ENCODE measurements around the gene HCN2. TPM values are rescaled to one million over a fixed set of nuclear protein-coding genes. Genes with fewer than 3 reads are reported as not detected.

The HCN2 gene
- under 1 TPM; 0.27 to 0.58 (median 0.31) TPM for polyA plus RNA-seq (ENCODE audit: insufficient read length in 4 of 4)

DNA sequence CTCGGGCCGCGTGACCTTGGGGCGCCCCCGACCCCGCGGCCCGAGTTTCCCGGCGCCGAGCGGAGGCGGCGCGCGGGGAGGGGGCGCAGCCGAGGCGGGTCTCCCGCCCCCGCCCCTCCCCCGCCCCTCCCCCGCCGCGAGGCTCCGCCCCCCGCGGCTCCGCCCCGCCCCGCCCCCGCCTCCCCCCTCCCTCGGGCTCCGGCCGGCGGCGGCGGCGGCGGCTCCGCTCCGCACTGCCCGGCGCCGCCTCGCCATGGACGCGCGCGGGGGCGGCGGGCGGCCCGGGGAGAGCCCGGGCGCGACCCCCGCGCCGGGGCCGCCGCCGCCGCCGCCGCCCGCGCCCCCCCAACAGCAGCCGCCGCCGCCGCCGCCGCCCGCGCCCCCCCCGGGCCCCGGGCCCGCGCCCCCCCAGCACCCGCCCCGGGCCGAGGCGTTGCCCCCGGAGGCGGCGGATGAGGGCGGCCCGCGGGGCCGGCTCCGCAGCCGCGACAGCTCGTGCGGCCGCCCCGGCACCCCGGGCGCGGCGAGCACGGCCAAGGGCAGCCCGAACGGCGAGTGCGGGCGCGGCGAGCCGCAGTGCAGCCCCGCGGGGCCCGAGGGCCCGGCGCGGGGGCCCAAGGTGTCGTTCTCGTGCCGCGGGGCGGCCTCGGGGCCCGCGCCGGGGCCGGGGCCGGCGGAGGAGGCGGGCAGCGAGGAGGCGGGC lies at the start of gene HCN2:
Gene HCN2, plus strand, starts transcription at position 189 of the 703 bp plus-strand sequence. Its CDS starts 65 bp downstream, at position 254.
- DNase-seq (ENCODE audit: low read depth in 4 of 4, low spot score in 2 of 4) = no peak

DNA sequence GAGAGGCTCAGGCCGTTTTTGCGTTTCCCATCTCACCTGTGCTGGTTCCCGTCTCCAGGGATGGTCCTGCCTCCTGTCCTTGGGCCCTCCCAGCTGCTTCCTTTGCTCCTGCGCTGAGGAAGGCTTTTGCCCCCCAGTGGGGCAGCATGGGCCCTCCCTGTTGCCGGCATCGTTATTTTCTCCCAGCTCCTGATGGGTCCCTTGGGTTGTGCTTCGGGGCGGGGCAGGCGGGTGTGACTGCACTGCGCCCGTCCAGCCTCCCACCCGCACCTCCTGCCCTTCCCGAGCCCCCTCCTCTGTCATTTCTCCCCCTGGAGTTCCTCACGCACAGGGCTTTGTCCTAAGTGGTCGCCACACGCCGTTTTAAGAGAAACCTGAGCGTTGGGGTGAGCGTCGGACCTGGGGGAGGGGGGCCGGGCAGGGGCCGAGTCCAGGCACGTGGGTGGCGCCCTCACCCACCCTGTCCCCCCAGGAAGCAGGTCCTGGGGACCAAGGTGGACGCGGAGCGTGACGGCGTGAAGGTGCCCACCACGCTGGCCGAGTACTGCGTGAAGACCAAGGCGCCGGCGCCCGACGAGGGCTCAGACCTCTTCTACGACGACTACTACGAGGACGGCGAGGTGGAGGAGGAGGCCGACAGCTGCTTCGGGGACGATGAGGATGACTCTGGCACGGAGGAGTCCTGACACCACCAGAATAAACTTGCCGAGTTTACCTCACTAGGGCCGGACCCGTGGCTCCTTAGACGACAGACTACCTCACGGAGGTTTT lies 48.6 kb upstream of the HCN2 start:
- DNase-seq (ENCODE audit: low read depth in 4 of 4, low spot score in 2 of 4) = no peak

DNA sequence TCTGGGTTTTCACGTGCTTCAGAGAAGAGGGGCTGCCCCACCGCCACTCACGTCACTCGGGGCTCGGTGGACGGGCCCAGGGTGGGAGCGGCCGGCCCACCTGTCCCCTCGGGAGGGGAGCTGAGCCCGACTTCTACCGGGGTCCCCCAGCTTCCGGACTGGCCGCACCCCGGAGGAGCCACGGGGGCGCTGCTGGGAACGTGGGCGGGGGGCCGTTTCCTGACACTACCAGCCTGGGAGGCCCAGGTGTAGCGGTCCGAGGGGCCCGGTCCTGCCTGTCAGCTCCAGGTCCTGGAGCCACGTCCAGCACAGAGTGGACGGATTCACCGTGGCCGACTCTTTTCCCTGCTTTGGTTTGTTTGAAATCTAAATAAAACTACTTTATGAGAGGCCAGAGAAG lies 48.0 kb upstream of the HCN2 start:
- no peak for DNase-seq (ENCODE audit: low read depth in 4 of 4, low spot score in 2 of 4)

DNA sequence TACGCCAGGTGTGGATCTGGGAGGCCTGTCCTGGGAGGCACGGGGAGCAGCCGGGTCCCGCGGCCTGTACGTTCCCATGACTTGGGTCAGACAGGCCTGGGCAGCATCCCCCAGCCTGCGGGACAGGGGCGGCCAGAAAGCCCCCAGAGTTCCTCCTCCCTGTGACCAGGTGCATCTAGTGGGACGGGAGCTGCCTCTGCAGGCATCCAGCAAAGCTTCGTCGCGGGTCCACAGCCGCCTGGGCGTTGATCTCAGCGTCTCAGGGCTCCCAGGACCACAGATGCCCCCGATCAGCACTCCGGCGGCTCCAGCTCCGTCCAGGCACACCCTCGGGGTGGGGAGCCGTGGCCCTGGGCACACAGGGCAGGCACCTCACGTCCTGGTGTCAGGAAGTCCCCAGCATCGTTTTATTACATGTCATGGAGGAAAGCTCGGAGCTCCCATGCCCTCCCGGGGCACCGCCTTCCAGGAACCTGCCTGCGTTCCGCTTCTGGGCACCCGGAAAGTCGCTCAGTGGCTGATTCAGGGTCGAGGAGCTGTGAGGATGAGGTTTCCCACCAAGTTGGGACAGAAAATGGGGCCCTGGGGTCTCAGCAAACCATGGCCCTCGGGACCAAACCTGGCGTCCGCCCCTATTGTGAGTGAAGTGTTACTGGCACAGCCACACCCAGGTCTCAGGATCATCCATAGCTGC lies 47.4 kb upstream of the HCN2 start:
- DNase-seq (ENCODE audit: low read depth in 4 of 4, low spot score in 2 of 4) = no peak

DNA sequence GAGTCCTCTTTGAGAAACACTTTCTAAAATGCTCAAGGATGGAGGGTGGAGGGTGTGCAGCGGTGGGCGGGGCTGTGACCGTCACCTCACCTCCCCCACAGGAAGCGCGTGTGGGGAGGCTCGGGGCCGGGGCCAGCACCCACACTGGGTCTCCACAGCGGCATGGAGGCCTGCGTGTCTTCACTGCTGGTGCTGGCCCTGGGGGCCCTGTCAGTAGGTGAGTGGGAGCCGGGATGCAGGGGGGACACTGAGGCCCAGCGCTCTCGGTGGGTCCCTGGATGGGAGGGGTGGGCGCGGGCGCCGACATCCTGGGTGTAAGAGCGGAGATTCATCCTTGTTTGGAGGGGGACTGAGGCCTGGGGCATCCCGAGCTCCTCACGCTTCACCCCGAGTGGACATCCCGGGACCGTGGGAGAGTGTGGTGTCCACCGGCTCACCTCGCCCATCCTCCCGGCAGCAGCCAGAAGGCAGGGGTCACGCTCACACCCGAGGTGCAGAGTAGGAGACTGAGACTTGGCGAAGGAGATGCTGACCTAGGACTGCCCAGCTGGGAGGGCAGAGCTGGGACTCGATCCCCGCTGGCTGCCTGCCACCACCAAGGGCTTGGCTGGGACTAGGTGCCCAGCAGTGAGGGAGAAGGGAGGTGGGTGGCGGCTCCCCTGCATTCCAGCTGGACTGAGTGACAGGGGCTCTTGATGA lies 45.6 kb upstream of the HCN2 start, which contains the start of gene GZMM:
Gene GZMM, plus strand, starts transcription at position 144 of the 699 bp plus-strand sequence. Its CDS starts 19 bp downstream, at position 163.
- no peak for DNase-seq (ENCODE audit: low read depth in 4 of 4, low spot score in 2 of 4)

DNA sequence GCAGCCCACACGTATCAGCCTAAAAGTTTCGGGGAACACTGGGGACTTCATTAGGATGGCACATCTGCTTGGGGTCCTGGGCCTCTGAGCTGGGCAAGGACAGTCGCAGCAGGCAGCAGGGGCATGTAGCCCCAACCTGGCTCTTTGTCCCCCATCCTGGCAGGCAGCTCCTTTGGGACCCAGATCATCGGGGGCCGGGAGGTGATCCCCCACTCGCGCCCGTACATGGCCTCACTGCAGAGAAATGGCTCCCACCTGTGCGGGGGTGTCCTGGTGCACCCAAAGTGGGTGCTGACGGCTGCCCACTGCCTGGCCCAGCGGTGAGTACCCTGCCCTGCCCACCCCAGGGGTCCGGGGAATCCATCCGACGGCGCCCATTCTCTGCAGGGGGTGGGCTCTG lies 42.6 kb upstream of the HCN2 start:
- DNase-seq (ENCODE audit: low read depth in 4 of 4, low spot score in 2 of 4) = no peak

DNA sequence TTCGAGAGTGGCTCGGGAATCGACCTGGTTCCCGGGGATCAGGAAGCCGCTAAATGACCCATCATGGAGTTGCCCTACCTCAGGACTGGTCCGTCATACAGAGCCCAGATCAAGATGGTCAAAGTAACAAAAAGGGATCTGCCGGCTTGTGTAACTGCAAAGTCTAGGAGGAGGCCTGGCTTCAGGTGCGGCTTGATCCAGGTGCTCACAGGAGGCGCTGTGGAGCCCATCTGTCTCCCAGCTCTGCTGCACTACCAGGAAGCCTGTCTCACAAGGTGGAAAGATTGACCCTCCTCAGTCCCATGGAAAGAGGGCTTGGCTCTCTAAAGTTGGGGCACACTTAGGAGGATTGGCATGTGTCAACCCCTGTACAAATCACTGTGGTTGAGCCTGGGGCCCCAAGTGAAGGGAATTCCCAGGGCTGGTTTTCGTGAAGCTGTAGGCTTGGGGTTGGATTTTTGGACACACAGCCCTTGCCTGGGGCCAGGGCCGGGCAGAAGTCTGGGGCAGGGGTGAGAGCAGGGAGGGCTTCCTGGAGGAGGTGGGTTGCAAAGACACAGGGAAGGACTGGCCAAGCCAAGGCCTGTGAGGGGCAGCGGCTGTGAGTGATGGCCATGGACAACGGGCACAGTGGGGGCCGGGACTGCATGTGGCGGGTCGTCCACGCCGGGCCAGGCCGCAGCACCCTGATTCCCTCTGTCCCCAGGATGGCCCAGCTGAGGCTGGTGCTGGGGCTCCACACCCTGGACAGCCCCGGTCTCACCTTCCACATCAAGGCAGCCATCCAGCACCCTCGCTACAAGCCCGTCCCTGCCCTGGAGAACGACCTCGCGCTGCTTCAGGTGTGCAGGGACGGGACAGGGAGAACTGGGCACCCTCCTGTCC lies 41.6 kb upstream of the HCN2 start:
- DNase-seq (ENCODE audit: low read depth in 4 of 4, low spot score in 2 of 4) = no peak

DNA sequence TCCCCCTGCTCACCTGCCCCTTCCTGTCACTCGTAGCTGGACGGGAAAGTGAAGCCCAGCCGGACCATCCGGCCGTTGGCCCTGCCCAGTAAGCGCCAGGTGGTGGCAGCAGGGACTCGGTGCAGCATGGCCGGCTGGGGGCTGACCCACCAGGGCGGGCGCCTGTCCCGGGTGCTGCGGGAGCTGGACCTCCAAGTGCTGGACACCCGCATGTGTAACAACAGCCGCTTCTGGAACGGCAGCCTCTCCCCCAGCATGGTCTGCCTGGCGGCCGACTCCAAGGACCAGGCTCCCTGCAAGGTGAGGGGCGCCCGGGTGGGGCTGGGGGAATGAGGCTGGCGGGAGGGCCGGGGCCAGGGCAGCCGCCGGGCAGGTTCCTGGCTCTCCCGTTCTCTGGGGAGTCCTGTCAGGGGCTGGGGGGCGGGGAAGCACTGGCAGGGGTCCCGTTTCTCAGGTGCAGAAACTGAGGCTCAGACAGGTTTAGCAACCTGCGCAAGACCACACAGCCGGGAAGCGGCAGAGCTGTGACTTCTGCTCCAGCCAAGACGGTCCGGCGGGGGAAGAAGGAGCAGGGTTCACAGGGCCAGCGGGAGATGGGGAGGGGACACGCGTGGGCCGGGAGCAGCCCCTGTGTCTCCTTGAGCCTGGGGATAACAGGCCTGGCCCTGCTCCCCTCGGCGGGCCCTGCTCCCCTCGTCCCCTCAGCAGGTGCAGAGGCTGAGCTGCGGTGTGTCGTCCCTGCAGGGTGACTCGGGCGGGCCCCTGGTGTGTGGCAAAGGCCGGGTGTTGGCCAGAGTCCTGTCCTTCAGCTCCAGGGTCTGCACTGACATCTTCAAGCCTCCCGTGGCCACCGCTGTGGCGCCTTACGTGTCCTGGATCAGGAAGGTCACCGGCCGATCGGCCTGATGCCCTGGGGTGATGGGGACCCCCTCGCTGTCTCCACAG lies 40.5 kb upstream of the HCN2 start:
- no peak for DNase-seq (ENCODE audit: low read depth in 4 of 4, low spot score in 2 of 4)

DNA sequence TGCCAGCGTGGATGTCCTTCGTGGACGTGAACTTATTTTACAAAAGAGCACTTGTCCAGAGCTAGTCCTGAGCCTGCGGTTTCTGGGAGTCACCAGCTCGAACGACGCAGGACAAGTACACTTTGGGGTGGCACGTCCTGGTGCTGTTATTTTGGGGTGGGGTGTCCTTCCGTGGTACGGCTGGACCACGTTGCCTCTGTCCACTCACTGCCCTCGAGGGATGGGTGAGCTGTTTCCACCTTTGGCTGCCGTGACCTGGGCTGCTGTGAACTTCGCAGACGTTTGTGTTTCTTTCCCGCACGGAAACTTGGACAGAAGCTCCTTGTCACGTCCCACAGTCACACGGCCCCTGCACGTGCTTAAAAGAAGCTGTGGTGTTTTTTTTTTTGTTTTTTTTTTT lies 34.9 kb upstream of the HCN2 start:
- no peak for DNase-seq (ENCODE audit: low read depth in 4 of 4, low spot score in 2 of 4)

DNA sequence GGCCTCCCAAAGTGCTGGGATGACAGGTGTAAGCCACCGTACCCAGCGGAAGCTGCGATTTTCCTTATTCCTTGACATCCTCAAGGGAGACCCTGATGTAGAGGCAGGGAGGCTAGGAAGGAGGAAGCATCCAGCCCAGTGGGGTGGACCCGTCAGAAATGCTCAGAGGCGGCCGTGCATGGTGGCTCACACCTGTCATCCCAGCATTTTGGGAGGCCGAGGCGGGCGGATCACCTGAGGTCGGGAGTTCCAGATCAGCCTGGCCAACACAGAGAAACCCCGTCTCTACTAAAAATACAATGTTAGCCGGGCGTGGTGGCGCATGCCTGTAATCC lies 34.2 kb upstream of the HCN2 start:
- DNase-seq (ENCODE audit: low read depth in 4 of 4, low spot score in 2 of 4) = no peak

DNA sequence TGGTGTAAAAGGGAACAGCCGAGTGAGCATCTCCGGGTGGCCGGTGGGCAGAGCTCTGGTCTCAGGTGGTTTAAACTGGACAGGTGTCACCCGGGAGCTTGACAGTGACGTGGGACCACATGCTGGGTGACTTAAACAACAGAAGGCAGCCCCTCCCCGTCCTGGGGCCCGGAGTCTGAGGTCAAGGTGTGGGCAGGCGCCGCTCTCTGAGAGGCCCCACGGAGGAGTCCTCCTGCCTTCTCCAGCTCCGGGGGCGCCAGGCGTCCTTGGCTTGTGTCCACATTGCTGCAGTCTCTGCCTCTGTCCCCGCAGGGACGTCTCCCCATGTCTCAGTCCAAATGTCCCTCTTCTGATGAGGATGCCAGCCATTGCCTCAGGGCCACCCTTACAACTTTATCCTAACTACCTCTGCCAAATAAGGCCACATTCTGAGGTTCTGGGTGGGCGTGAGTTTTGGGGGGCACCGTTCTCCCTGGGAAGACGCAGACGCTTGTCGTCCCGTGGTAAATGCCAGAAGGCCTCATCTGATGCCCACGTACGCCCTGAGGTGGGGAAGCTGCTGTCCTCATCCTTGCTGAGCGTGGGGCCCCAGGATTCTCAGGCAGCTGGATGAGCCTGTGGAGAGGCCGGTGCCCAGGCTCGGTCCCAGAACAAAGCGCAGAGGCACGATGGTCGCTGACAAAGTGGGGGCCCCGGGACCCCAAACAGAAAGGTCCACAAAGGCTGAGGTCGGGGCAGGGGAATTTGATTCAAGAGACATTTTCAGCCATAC lies 32.9 kb upstream of the HCN2 start:
- no peak for DNase-seq (ENCODE audit: low read depth in 4 of 4, low spot score in 2 of 4)

DNA sequence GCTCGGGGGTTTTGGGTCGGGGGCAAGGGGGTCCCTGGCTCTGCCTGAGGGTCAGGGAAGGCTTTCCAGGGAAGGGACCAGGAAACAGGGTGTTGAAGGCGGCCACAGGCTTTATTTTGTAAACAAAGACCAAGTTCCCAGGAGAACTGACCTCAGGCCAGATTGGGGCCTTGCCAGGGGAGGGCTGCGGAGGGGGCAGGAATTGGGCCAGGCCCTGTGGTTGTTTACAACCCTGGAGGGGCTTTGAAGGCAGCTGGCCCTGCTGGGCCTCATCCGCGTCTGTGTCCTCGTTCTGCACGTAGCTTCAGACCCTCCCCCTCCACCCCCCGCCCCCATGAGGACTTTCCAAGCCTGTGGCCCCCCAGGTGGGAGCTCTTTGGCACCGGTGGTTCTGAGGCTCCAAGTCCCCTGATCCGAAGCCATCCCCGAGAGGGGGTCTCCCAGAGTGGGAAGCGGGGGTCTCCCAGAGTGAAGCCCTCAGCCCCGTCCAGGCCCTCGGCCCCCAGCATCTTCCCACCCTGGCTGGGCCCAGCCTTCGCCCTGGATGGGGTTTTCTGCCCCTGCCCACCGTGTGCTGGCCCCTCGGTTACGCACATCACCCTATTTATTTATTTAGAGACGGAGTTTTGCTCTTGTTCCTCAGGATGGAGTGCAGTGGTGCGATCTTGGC lies 30.8 kb upstream of the HCN2 start:
- no peak for DNase-seq (ENCODE audit: low read depth in 4 of 4, low spot score in 2 of 4)

DNA sequence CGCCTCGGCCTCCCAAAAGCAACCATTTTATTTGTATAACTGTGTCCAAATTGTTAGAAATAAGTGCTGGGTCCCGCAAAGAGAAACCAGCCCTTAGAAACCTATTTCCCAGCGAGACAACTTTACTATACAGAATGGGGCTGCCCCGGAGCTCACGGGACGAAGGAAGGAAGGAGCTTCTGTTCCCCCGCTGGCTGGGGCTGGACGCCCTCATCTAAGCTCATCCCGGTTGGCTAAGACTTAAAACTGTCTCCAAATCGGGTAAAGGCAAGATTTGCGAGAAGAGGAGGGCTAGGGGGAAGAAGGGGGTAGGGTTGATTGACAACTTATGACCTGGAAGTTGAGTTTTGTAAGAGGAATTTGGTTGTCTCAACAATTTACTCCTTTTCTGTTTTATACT lies 29.6 kb upstream of the HCN2 start:
- DNase-seq (ENCODE audit: low read depth in 4 of 4, low spot score in 2 of 4) = no peak

DNA sequence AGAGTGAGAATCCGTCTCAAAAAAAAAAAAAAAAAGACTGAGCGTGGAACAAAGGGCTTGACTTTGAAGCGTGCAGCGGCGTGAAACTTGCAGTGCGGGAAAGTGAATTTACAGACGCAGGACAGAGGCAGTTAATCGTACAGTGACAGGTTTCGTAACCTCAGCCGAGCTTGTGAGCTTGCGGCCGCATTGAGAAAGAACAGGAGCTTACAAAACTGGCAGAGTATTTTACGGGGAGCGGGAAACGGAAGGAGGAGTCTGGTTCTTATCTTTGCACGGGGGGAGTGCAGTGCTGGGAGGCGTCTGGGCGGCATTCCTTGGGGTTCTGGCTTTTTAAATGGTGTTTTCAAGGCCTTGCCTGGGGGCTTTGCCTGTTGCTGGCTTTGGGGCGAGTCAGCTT lies 23.3 kb upstream of the HCN2 start:
- no peak for DNase-seq (ENCODE audit: low read depth in 4 of 4, low spot score in 2 of 4)

DNA sequence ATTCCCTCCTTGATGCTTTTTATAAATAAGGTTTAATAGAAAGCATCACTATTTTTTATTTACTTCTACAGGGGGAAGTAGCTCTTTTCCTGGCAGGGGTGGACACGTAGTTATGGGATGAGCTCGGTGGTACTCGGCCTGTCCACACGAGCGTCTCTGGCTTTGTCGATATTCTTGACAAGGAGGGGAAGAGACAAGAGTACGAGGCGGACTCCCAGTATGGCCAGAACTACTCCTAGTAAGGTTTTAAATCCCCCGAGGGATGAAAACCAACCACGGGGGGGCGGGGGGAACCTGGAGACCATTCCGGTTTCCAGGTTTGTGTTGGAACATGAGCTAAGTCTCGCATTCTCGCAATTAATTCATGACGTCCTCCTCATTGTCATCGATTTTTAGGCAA lies 22.8 kb upstream of the HCN2 start:
- DNase-seq (ENCODE audit: low read depth in 4 of 4, low spot score in 2 of 4) = no peak

DNA sequence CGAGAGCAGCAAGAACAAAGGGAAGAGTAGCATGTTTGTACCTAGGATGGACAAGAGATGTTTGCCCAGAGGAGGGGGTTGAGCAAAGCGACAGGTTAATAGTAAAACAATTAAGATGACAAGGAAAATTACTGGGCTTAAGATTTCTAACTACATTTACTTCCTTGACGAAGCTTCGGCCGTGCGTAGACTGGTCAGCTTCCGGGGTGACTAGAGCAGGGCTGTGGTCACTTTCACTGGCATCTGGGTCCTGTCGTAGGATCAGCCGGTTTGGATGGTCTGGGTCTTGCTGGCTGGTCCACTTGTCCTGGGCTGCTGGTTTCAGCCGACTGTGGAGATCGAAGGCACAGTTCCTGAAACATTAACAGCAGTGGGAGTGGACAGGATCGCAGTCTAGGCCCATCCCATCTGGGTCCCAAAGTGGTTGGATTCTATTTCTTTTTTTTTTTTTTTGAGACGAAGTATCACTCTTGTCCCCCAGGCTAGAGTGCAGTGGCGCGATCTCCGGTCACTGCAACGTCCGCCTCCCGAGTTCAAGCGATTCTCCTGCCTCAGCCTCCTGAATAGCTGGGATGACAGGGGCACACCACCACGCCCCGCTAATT lies 22.3 kb upstream of the HCN2 start:
- DNase-seq (ENCODE audit: low read depth in 4 of 4, low spot score in 2 of 4) = no peak

DNA sequence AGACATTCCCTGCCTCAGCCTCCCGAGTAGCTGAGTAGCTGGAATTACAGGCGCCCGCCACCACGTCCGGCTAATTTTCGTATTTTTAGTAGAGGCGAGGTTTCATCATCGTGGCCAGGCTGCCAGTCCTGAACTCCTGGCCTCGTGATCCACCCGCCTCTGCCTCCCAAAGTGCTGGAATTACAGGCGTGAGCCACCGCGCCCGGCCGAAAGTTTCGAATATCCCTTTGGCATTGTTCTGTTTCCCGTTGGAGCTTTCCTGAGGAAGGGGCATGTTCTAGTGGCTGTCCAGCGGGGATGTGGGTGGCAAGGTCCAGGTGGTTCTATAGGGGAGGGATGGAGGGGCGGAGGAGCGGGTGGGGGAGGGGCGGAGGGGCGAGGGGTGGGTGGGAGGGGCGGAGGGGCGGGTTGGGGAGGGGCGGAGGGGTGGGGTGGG lies 19.4 kb upstream of the HCN2 start:
- DNase-seq (ENCODE audit: low read depth in 4 of 4, low spot score in 2 of 4) = no peak

All from left renal cortex interstitium (tissue), 4 donors.